HS-5 (cell line): ENCODE measurements around the gene NF2.

Experiments
- DNase-seq: peaks from one replicate; pipeline ENCODE4 v3.0.0-alpha.2; 2012; ENCODE audit warnings: low read depth

The NF2 gene

DNA sequence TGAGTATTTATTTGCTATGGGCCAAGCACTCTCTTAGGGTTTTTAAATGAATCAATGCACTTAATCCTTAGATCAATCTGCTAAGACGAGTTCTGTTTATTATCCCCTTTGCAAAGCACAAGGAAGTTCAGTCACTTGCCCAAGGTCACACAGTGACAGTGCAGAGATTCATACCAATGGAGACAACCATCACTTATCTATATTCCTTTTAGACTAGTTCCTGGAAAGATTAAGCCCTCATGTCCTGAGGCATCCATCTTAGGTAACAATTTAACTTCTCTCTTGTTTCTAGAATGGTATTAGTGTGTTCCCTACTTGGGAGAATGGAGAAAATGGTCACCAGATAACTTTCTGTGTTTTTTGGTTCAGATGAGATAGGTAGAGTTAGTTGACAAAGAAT lies 28.3 kb downstream of the NF2 start:
- no peak for DNase-seq

DNA sequence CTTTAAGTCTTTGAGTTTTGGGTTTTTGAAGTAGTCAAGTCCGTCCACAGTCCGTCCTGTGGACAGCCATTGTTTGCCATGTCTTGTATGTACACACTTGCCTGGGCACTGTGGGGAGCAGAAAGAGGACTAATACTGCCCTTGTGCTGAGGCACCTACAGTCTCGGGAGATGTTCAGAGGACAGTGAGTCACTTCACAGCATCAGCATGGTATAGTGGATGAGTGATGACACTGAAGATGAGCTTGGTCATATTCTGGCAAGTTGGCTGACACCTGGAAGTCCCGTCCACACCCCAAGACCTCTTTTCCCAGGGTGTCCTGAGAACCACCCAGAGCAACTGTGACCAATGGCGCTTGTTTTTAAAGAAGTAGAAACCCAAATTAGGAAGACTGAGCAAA lies 29.2 kb downstream of the NF2 start:
- DNase-seq: no peak

DNA sequence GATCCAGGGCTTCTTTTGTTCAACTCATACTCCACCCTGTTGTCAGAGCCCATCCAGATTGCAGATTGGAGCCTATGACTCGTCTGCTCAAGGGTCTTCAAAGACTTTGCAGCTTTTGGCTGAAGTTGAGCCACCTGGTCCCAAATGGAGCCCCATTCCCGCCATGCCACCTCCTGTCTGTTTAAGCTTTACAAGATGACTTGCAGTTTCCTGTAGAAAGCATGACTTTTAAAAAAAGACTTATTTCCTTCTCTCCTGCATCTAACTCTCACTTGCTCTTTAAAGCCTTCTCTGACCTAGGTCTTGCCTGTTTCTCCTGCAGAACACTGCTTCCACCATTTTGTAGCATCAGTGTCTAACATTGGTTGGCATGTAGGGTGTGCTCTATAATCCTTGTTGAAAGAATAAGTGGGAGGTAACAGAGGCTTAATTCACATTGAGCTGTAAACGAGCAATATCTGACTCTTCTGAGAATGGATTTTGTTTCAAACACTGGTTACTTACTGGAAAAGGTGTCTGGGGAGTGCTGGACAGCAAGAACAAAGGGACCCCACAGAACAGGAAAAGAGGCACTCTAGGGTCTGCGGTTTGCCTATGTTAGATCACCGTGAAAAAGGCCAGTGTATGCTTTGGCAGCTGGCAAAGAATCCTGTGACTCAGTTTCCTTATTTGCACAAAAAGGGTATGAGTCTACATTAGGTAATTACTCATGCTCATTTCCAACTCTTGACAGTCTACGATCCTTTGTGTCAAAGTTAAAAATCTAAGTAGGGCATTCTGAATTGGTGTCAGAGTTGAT lies 30.3 kb downstream of the NF2 start:
- DNase-seq: no peak

DNA sequence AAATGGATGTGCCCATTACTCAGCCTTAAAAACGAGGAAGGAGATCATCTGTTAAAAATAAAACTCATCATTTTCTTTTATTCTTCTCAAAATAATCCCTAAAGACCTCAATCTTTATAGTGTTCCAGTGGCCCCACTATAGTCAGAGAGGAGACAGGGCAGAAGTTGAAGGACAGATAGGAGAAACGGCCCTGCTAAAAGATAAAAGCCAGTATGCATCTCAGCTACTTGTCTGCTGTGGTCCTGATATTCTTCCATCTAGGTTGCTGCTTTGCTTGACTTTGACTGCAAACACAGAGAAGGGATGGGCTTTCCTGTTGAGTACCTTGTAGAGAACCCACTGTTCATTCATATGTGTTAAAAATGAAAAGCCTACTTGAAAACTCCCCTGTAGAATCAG lies 31.4 kb downstream of the NF2 start:
- DNase-seq: no peak

DNA sequence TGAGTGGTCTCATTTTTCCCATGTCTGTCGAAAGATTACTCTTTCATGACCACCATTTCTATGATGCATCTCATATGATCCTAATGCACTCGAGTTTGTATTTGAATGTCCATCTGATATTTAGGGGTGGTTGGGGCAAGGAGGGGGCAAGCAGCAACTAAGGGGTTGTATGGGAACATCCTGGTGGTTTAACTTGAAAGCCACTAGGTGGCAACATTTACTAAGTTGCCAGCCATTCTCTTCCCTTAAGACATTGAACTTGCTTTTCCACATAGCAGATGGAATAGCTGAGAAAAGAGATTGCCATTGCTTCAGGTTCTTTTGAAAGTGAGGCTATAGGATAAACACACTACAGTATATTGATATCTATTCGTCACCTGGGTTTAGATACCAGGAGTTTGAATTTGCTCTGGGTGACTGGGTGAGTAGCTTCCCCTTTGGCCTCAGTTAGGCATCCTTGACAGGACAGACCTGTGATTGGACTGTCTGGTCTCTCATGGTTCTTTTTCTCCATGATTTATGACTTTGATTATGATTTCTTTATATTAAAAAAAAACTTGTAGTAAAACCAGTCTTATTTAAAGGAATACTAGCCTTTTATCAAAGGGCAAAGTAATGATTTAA lies 32.4 kb downstream of the NF2 start:
- no peak for DNase-seq

DNA sequence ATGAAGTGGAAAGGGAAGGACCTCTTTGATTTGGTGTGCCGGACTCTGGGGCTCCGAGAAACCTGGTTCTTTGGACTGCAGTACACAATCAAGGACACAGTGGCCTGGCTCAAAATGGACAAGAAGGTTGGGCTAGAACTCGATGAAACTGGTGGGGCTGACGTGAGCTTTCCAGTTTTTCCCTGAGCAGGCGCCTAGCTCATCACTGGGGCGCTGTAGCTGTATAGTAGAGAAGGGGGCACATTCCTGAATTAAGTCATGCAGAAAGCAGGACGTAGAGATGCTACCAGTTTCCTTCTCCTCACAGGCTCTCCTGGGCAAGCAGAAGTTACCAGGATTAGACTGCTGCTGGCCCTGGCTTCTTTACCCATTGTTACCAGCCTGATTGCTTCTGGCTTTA lies 33.3 kb downstream of the NF2 start:
- no peak for DNase-seq

DNA sequence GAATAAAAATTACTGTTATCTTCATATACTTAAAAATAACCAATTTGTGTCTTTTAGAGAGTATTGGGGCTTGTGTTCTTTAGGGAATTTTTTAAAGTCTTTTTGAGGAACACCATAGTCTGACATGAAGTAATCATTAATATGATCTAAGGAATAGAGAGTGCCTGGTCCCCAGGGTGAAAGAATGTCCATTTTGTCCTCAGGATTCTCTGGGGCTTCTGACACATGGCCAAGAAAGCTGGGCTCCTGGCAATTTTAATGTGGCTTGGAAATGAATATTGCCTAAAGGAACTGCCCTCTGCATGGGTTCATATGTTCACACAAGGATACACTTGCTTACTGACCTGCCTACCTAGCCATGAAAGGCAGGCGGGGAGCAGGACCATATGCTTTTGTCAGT lies 33.7 kb downstream of the NF2 start:
- no peak for DNase-seq

DNA sequence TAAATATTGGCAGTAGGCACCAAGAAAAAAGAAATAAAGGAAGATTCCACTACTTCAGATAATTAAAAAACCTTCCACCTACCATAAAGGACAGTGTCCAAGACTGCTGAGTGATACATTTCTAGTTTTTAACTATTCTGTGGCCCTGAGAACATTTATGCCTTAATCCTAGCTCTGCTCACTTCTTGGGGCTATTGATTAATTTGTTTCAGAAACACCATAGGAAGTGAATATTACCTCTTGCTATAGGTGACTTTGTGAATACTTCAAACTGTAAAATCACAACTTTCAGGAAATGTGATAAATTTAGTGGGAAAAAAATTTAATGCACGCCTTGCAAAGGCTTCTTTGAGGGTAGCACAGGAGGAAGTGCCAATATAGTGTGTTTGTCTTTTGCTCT lies 35.2 kb downstream of the NF2 start:
- DNase-seq: no peak

DNA sequence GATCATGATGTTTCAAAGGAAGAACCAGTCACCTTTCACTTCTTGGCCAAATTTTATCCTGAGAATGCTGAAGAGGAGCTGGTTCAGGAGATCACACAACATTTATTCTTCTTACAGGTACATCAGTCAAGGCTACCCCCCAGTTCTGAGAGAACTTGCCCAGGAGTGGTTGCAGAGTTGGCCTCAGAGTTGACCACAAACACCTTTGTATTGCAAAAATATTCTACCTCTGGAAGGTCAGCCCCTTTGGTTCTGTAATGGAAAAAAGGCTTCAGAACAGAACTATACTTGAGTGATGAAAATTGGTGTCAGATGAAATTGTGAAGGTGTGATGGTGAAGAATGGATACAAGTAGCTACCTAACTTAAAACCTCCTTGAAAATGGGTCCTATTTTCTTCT lies 35.7 kb downstream of the NF2 start:
- DNase-seq: no peak

DNA sequence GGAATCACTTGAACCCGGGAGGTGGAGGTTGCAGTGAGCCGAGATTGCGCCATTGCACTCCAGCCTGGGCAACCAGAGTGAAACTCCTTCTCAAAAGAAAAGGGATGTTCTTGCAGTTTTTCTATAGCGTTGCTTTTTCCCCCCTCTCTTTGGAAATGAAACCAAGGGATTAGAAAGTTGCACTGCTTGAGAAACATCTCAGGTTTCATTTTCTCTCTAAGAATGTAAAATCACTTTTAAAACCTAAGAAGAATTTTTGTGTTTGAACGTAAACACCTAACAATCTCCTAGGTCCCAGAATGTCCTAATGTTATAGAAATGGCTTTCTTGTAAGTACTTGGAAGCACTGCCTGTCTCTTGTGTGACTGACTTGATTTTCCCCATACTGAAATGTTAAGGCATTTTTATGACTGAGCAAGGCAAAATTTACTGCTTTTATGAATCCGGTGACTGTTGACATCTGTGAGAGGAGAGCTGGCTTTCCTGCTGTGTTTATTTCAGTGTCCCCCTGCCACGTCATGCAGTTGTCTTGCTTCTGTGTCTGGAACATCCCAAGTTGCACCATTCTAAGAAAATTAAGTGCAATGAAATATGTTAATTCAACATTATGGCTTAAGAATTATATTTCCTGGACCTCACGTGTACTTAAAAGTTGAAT lies 37.7 kb downstream of the NF2 start:
- no peak for DNase-seq

DNA sequence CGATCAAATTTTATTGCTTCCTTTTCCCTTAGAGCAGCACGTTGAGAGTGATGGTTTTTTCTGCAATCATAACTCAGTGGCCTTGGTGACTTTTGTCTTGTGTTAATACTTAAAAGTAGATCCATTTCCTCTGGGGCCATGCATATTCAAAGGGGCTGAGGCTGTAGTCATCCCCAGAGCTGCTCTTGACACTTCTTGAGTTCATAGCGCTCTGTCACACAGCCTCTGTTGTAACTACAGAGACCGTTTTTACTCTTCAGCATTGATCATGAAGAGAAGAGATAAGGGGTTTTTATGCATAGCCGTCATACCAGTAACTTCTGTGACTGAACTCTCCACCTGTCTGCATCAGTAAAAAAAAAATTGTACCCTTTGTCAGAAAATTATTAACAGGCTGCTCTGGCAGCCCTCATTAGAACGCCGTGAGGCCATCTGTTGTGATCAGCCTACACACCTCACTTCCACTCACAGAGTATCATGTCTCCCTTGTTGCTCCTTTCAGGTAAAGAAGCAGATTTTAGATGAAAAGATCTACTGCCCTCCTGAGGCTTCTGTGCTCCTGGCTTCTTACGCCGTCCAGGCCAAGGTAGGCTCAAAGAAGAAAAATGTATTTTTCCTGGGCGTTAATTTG lies 38.4 kb downstream of the NF2 start:
- DNase-seq: no peak

DNA sequence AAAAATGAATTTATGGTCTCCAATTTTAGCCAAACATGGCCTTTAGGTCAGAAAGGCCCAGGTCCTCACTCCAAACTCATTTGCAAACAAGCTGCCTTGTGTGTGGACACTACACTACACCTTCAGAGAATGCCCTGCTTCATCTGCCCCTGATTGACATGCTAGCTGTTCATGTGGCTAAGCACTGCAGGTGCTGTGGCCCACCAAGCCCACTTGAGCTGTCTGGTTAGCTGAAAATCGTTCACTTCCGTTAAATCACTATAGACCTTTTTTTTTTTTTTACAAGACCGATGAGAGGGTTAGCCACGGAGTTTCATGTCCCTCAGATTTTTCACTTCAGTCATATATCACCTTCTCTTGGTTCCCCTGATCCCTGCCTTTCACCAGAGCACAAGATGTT lies 39.3 kb downstream of the NF2 start:
- DNase-seq: no peak

DNA sequence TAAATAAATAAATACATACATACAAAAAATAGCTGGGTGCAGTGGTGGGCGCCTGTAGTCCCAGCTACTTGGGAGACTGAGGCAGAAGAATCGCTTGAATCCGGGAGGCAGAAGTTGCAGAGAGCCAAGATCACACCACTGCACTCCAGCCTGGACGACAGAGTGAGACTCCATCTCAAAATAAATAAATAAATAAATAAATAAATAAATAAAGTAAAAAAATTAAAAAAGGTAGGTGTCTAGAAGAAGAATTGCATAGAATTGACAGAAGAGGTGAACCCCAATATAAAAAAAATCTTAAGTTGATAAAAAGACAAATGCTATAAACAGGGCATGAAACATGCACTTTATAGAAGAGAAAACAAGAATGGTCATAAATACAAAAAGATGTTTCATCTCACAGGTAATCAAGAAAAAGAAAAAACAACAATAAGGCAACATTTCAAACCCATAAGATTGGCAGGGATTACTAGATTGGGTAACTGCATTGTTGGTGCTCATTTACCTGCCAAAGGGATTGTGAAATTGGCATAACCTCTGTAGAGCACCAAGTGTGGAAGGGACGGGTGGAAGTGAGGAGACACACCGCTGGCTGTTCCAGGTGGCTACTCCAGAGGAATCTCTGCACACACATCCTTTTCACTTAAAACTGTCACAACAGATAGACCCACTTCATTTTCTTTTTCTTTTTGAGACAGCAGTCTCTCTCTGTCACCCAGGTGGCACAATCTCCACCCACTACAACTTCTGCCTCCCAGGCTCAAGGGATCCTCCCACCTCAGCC lies 44.7 kb downstream of the NF2 start:
- no peak for DNase-seq

DNA sequence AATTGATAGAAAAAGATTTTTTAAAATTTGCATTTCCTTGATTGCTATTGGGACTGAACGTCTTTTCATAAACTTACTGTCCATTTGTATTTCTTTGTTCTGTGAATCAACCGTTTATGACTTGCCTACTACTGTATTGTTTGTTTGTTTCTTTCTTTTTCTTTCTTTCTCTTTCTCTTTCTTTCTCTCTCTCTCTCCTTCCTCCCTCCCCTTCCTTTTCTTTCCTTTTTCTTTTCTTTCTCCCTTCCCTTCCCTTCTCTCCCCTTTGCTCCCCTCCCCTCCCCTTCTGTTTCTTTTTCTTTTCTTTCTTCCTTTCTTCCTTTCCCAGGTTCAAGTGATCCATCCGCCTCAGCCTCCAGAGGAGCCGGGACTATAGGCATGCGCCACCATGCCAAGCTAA lies 46.9 kb downstream of the NF2 start:
- no peak for DNase-seq

DNA sequence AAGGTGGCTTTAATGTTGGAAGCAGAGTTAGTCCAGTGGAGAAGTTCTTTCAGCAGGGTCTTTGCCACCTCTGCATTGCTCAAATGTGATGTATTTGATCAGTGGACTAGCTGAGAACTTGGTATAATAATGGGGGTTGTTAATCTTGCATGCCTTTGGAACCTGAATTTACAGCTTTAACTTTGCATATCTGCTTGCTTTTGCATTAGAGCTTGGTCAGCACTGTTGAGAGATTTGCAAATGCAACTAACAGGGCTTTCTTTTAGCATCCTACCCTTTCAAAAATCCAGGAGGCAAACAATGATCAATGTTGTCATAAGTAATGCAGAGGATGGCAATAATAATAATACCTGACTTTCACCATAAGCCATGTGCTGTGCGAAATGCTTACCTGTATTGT lies 48.2 kb downstream of the NF2 start:
- DNase-seq: no peak

DNA sequence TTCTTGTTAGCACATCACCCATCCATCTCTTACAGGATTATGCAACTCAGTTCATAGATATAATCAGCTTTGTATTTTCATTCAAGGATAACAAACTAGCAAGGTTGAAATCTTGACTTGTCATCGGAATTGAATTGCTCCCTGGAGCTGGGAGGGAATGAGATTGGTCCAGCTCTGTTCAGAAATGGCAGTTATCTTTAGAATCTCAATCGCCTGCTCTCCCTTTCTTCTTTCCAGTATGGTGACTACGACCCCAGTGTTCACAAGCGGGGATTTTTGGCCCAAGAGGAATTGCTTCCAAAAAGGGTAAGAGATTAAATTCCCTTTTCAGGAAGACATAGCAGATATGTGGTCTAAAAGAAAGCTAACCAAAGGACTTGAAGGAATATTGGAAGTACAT lies 51.0 kb downstream of the NF2 start:
- DNase-seq: no peak

DNA sequence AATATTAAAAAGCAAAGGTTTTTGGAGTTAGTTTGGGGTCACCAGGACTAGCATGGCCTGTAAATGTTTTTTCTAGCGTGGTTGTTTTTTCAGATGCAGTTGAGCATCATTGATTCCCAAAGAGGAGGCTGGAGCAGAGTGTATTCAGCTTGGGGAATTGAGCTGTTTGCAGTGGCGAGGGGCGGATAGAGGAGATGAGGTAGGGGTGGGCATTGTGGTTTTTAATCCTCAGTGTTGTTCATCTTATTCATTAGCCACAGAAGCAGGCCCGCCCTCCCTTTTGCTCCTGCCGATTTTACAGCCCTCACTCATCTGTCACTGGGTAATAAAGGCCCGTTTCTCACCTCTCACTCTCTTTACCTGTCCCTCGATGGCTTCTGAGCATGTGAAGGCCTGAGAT lies 51.4 kb downstream of the NF2 start:
- DNase-seq: no peak

DNA sequence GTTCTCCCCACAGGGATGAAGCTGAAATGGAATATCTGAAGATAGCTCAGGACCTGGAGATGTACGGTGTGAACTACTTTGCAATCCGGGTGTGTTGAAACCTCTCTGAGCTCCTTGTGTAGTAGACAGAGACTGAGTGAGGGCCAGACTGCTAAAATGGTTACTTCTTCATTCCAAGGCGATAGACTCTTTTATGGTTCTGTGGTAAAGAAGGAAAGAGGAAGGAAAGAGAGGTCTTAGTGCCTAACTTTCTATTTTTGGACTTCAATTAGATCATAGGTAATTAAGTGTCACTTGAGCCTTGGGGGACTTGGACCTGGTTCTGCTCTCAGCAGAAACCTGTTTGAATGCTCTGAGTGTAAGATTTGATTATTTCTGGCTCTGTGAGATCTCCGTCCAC lies 54.7 kb downstream of the NF2 start:
- DNase-seq: no peak

DNA sequence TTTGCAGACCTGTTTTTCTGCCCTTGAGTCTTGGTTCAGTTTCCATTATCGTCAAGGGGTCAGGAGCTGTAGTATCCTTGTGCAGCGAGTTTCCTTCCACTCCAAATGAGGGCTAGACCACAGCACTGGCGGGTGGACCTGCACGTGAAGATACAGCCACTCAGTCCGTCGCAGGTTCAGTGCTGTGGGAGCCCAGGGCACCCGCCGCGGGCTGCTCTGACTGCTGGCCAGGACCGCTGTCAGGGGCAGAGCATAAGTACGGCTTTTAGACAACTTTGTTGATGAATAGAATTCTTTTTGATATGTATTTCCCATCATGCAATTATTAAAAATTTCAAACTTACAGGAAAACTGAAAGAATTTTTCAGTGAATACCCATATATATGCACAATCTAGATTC lies 56.6 kb downstream of the NF2 start:
- no peak for DNase-seq

DNA sequence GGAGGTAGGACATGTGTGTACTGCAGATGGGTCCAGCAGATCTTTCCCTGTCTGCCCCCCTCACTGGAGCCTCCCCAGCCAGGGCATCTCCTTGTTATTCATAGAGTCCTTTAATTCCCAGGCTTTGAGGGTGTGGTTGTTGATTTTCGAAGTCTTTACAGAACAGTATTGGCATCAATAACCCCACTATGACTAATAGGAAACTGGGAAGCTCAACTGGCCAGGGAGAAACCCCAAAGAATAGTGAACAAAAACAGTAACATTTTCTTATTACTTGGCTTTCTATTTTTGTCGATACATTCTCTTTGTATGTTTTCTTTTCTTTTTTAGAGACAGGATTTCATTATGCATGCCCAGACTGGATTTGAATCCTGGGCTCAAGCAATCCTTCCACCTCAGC lies 57.9 kb downstream of the NF2 start:
- no peak for DNase-seq

DNA sequence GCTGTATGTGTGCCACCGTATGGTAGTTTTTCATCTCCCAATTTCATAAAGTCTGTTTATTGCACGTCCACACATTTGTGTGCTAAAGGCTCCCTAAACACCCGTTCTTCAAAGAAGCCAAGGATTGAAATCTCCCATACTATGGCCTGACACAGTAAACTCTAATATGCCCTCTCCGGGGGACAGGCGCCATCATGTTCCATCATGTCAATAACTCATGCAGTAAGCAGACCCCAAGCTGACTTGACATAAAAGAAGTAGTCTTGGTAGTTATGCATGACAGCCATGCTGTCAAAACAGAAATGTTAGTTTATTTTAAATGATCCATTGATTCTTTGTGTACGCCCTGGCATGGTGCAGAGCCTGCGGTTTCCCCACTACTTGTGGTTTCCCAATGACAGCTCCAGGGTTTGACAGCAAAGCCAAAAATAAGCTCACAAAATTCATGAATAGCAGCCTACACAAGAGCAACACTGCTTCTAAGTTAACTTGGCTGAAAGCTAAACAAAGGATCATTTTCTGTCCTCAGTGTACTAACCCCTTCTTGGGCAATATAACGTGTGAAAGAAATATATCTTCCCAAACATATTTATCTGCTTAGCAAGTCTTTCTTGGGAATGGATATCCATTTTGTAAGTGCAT lies 59.9 kb downstream of the NF2 start:
- no peak for DNase-seq

DNA sequence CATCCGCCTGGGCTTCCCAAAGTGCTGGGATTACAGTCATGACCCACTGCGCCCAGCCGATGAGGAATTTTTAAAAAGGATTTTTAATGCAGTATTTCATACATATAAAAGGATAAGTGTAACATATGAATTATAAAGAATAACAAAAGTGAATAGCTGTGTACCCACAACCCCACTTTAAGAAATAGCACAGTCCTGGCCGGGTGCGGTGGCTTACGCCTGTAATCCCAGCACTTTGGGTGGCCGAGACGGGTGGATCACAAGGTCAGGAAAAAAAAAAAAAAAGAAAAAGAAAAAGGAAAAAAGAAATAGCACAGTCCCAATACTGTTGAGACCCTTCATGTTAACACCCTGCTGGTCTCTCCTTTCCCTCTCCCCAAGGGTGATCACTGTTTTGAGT lies 62.1 kb downstream of the NF2 start:
- no peak for DNase-seq
